ENCODE data around the gene CTXND1. TPM values are rescaled to one million over a fixed set of nuclear protein-coding genes. Genes with fewer than 3 reads are reported as not detected.

Gene CTXND1
- total and polyA plus RNA-seq, 12 donors: 0.11 to 8.3 (median 1.8) TPM

DNA sequence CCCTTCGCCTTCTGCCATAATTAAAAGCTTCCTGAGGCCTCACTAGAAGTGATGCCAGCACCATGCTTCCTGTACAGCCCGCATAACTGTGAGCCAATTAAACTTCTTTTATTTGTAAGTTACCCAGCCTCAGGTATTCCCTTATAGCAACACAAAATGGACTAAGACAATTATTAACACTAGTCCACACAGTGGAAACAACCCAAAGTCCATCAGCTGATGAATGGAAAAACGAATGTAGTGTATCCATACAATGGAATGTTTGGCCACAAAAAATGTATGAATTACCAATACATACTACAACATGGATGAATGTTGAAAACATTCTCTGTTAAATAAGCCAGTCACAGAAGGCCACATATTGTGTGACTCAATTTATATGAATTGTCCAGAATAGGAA lies 22.5 kb upstream of the CTXND1 start:
- no peaks in the 10 kb centered on the region for H3K36me3 ChIP-seq
- no peaks in the 10 kb centered on the region for H3K4me1 ChIP-seq
- TF ChIP-seq, protein P1, sequence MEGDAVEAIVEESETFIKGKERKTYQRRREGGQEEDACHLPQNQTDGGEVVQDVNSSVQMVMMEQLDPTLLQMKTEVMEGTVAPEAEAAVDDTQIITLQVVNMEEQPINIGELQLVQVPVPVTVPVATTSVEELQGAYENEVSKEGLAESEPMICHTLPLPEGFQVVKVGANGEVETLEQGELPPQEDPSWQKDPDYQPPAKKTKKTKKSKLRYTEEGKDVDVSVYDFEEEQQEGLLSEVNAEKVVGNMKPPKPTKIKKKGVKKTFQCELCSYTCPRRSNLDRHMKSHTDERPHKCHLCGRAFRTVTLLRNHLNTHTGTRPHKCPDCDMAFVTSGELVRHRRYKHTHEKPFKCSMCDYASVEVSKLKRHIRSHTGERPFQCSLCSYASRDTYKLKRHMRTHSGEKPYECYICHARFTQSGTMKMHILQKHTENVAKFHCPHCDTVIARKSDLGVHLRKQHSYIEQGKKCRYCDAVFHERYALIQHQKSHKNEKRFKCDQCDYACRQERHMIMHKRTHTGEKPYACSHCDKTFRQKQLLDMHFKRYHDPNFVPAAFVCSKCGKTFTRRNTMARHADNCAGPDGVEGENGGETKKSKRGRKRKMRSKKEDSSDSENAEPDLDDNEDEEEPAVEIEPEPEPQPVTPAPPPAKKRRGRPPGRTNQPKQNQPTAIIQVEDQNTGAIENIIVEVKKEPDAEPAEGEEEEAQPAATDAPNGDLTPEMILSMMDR (IDR thresholded peaks at IDR 0.05): no peak
- H3K27ac ChIP-seq: no peak overlapping the region
- H3K4me3 ChIP-seq: no peak overlapping the region
- peaks cover 0 to 8% (median 0%) of the 10 kb centered on the region in 11 donors for H3K9me3 ChIP-seq
- peaks cover 0 to 4% (median 0%) of the 10 kb centered on the region in 7 donors for H3K27me3 ChIP-seq
- 76 to 78% methylated on average over 3 of the region's 3 CpGs for WGBS, 2 donors
- intact Hi-C loops (cut with DNase I): no loop called here
- no peak for ATAC-seq
- DNase-seq: no peak

DNA sequence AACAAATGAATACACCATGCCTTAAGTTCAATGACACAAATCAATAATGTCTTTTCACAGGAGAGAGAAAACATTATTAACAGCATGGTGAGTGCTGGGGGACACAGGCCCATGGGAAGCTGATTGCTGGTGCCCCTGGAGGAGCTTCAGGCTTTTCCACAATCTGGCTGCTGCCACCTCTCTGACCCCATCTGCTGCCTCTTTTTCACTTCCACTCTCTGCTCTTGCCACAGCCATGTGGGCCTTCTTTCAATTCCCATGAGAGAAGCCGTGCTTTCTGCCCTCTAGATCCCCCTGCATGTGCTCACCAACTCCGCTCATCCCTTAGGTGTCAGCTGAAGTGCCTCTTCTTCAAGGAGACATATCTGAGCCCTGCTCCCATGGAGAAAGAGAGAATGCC lies 21.0 kb upstream of the CTXND1 start:
- WGBS, 2 donors: 83% methylated on average over 2 of the region's 2 CpGs
- intact Hi-C loops (cut with DNase I): no loop called here
- no peak for ATAC-seq

DNA sequence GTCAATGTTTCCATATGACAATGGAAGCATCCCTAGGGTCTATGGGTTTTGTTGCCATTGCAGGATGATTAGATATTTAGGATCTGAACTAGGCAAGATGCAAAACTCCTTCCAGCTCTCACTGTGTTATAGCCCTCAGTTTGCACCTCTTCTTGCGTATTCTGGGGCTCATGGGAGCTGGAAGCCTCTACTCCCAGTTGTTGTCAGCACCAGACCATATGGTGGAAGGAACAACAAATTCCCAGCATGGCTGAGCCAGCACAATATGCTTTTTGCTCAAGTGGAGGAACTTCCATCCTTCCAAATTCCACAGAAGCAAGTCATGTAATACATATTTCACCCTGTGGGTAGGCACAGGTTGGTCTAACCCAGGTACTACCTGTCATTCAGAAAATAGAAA lies 18.5 kb upstream of the CTXND1 start:
- Histone ChIP-seq H3K4me3 (no peak overlapping the region), H3K9me3 (peaks cover 0 to 5% (median 0%) of the 10 kb centered on the region in 11 donors), H3K4me1 (no peaks in the 10 kb centered on the region), H3K36me3 (no peaks in the 10 kb centered on the region), H3K27ac (no peak overlapping the region), H3K27me3 (peaks cover 0 to 26% (median 0%) of the 10 kb centered on the region in 7 donors)
- WGBS, 2 donors: 61 to 78% methylated on average over 1 of the region's 1 CpG
- TF ChIP-seq, protein P1 (IDR thresholded peaks at IDR 0.05): no peak
- ATAC-seq (no peak), DNase-seq (no peak)
- intact Hi-C loops (cut with DNase I): no loop called here

More for the DNA sequence above, 21.0 kb upstream of the CTXND1 start:
- Histone ChIP-seq H3K27ac (no peak overlapping the region), H3K4me3 (no peak overlapping the region), H3K27me3 (peaks cover 0 to 11% (median 0%) of the 10 kb centered on the region in 7 donors), H3K4me1 (no peaks in the 10 kb centered on the region), H3K9me3 (peaks cover 0 to 8% (median 0%) of the 10 kb centered on the region in 11 donors), H3K36me3 (no peaks in the 10 kb centered on the region)
- DNase-seq: no peak
- TF ChIP-seq, protein P1 (IDR thresholded peaks at IDR 0.05): no peak

DNA sequence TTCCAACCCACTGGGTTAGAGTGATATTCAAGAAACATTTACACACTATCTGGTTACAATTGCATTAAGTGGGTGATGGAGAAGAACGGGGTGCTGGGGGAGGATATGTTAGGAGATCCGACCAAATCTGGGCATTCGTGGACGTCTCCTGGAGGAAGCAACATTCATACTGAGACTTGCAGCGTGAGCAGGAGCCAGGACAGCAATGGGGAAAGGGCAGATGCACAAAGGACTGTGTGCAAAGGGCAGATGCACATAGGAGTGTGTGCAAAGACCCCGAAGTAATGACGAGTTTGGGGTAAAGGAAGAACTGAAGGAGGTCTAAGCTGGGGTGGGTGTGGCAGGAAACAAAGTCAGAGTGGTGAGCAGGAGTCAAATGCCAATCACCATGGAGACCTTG lies 16.1 kb upstream of the CTXND1 start:
- WGBS, 2 donors: 82 to 88% methylated on average over 7 of the region's 7 CpGs
- H3K27me3 ChIP-seq: peaks cover 0 to 37% (median 4%) of the 10 kb centered on the region in 7 donors
- H3K9me3 ChIP-seq: no peaks in the 10 kb centered on the region
- ATAC-seq (no peak), DNase-seq (no peak)
- H3K36me3 ChIP-seq: no peaks in the 10 kb centered on the region
- no peak overlapping the region for H3K4me3 ChIP-seq
- H3K27ac ChIP-seq: no peak overlapping the region
- TF ChIP-seq, protein P1 (IDR thresholded peaks at IDR 0.05): no peak
- H3K4me1 ChIP-seq: no peaks in the 10 kb centered on the region
- intact Hi-C loops (cut with DNase I): loop anchor here in 1 of 10 donors (10.0 kb wide), 1 partner anchor 63 kb away; no protein-coding TSS in a partner anchor
